HEK293 (cell line): ENCODE measurements around the gene CFAP97.

ENCODE experiments used
- CTCF ChIA-PET: fragments of 350-600 bp; formaldehyde crosslinking; extraction: SDS; loops from one replicate; lab custom pipeline; 2021; ENCODE audit warnings: antibody characterized with exemption; lab: Yijun Ruan, JAX
- POLR2A ChIA-PET: fragments of 300-600 bp; formaldehyde crosslinking; extraction: SDS; loops from one replicate; lab custom pipeline; 2020; ENCODE audit warnings: antibody characterized with exemption, inconsistent platforms; lab: Yijun Ruan, JAX
- H3K27ac ChIP-seq: fragments of 200-500 bp; sonication (Bioruptor generic); 2 replicates; pipeline ENCODE4 v1.5.1; 2014; ENCODE audit warnings: low read depth, low read length, control low read depth, inconsistent platforms; ENCODE audit errors: extremely low read depth
- H3K36me3 ChIP-seq, 2 experiments: fragments of 200-500 bp in 1 of 2; sonication (Bioruptor generic) in 1 of 2; 1 replicate in 1 of 2; 2 replicates in 1 of 2; pipeline ENCODE4 v1.5.1; 2014 to 2017; ENCODE audit warnings: inconsistent platforms in 2 of 2, low read length in 2 of 2; ENCODE audit not compliant: control insufficient read depth in 2 of 2, insufficient read depth in 1 of 2
- H3K4me1 ChIP-seq: fragments of 200-500 bp; sonication (Bioruptor generic); 2 replicates; pipeline ENCODE4 v1.5.1; 2014; ENCODE audit warnings: mild to moderate bottlenecking, low read length, inconsistent platforms; ENCODE audit not compliant: control insufficient read depth, insufficient read depth
- H3K4me3 ChIP-seq: 2 replicates; pipeline ENCODE4 v1.5.1; 2011; ENCODE audit warnings: low read depth, mild to moderate bottlenecking, control low read depth, low read length, moderate library complexity
- H3K9me3 ChIP-seq: fragments of 200-500 bp; sonication (Bioruptor generic); 2 replicates; pipeline ENCODE4 v1.5.1; 2014; ENCODE audit warnings: low read depth, low read length, inconsistent platforms; ENCODE audit not compliant: control insufficient read depth, insufficient read depth
- BCL11A ChIP-seq: fragments of 450-650 bp; formaldehyde crosslinking; IDR thresholded peaks from 2 replicates; pipeline ENCODE4 v1.5.1; 2016; ENCODE audit warnings: low read depth, missing biosample characterization, missing genetic modification characterization
- CTCF ChIP-seq: fragments of 450-650 bp; formaldehyde crosslinking; IDR thresholded peaks from 2 replicates; pipeline ENCODE4 v1.5.1; 2016; ENCODE audit warnings: missing biosample characterization, missing genetic modification characterization
- EGR2 ChIP-seq: fragments of 450-650 bp; formaldehyde crosslinking; IDR thresholded peaks from 2 replicates; pipeline ENCODE4 v1.5.1; 2016; ENCODE audit warnings: low read depth, missing biosample characterization, missing genetic modification characterization
- GLI2 ChIP-seq: fragments of 450-650 bp; formaldehyde crosslinking; IDR thresholded peaks from 2 replicates; pipeline ENCODE4; 2017; ENCODE audit warnings: missing biosample characterization, missing genetic modification characterization, low read depth, borderline replicate concordance
- GLIS1 ChIP-seq: fragments of 450-650 bp; formaldehyde crosslinking; IDR thresholded peaks from 2 replicates; pipeline ENCODE4 v1.5.1; 2016; ENCODE audit warnings: missing biosample characterization, missing genetic modification characterization
- OSR2 ChIP-seq: fragments of 450-650 bp; formaldehyde crosslinking; IDR thresholded peaks from 2 replicates; pipeline ENCODE4 v1.5.1; 2016; ENCODE audit warnings: missing biosample characterization, missing genetic modification characterization
- PATZ1 ChIP-seq: fragments of 450-650 bp; formaldehyde crosslinking; IDR thresholded peaks from 2 replicates; pipeline ENCODE4 v1.5.1; 2016; ENCODE audit warnings: missing biosample characterization, missing genetic modification characterization
- PRDM10 ChIP-seq: fragments of 450-650 bp; formaldehyde crosslinking; IDR thresholded peaks from 2 replicates; pipeline ENCODE4 v1.5.1; 2016; ENCODE audit warnings: missing biosample characterization, missing genetic modification characterization
- SP2 ChIP-seq: fragments of 450-650 bp; formaldehyde crosslinking; IDR thresholded peaks from 2 replicates; pipeline ENCODE4 v1.5.1; 2016; ENCODE audit warnings: missing biosample characterization, missing genetic modification characterization
- SP7 ChIP-seq: fragments of 450-650 bp; formaldehyde crosslinking; IDR thresholded peaks from 2 replicates; pipeline ENCODE4 v1.5.1; 2016; ENCODE audit warnings: missing biosample characterization, missing genetic modification characterization
- YY2 ChIP-seq: fragments of 450-650 bp; formaldehyde crosslinking; IDR thresholded peaks from 2 replicates; pipeline ENCODE4 v1.5.1; 2016; ENCODE audit warnings: missing biosample characterization, missing genetic modification characterization
- ZBTB17 ChIP-seq: fragments of 450-650 bp; formaldehyde crosslinking; IDR thresholded peaks from 2 replicates; pipeline ENCODE4 v1.5.1; 2016; ENCODE audit warnings: missing biosample characterization, missing genetic modification characterization
- ZBTB21 ChIP-seq: fragments of 450-650 bp; formaldehyde crosslinking; IDR thresholded peaks from 2 replicates; pipeline ENCODE4 v1.5.1; 2017; ENCODE audit warnings: missing biosample characterization, missing genetic modification characterization
- ZBTB26 ChIP-seq: fragments of 450-650 bp; formaldehyde crosslinking; optimal IDR thresholded peaks from 2 replicates; pipeline ENCODE3; 2016; ENCODE audit warnings: missing biosample characterization, mild to moderate bottlenecking, missing genetic modification characterization
- ZBTB48 ChIP-seq: fragments of 450-650 bp; formaldehyde crosslinking; IDR thresholded peaks from 2 replicates; pipeline ENCODE4 v1.5.1; 2016; ENCODE audit warnings: missing biosample characterization, missing genetic modification characterization
- ZBTB8A ChIP-seq: fragments of 450-650 bp; formaldehyde crosslinking; IDR thresholded peaks from 2 replicates; pipeline ENCODE4 v1.5.1; 2016; ENCODE audit warnings: missing biosample characterization, missing genetic modification characterization
- ZFHX2 ChIP-seq: fragments of 450-650 bp; formaldehyde crosslinking; conservative IDR thresholded peaks from 2 replicates; pipeline ENCODE4 v1.5.1; 2016; ENCODE audit warnings: missing biosample characterization, missing genetic modification characterization
- ZIC2 ChIP-seq: fragments of 450-650 bp; formaldehyde crosslinking; IDR thresholded peaks from 2 replicates; pipeline ENCODE4 v1.5.1; 2016; ENCODE audit warnings: missing biosample characterization, missing genetic modification characterization
- ZNF292 ChIP-seq: fragments of 450-650 bp; formaldehyde crosslinking; IDR thresholded peaks from 2 replicates; pipeline ENCODE4 v1.5.1; 2016; ENCODE audit warnings: low read depth, missing biosample characterization, missing genetic modification characterization, borderline replicate concordance
- ZNF324 ChIP-seq: fragments of 450-650 bp; formaldehyde crosslinking; IDR thresholded peaks from 2 replicates; pipeline ENCODE4 v1.5.1; 2016; ENCODE audit warnings: missing biosample characterization, missing genetic modification characterization
- ZNF350 ChIP-seq: fragments of 450-650 bp; formaldehyde crosslinking; IDR thresholded peaks from 2 replicates; pipeline ENCODE4 v1.5.0; 2017; ENCODE audit warnings: missing biosample characterization, mild to moderate bottlenecking, missing genetic modification characterization
- ZNF394 ChIP-seq: fragments of 450-650 bp; formaldehyde crosslinking; IDR thresholded peaks from 2 replicates; pipeline ENCODE4 v1.5.1; 2016; ENCODE audit warnings: missing biosample characterization, missing genetic modification characterization, mild to moderate bottlenecking, moderate library complexity, borderline replicate concordance
- ZNF398 ChIP-seq: fragments of 450-650 bp; formaldehyde crosslinking; IDR thresholded peaks from 2 replicates; pipeline ENCODE4 v1.5.1; 2017; ENCODE audit warnings: missing biosample characterization, missing genetic modification characterization
- ZNF600 ChIP-seq: fragments of 450-650 bp; formaldehyde crosslinking; IDR thresholded peaks from 2 replicates; pipeline ENCODE4 v1.5.1; 2016; ENCODE audit warnings: missing biosample characterization, missing genetic modification characterization
- ZNF777 ChIP-seq: fragments of 450-650 bp; formaldehyde crosslinking; IDR thresholded peaks from 2 replicates; pipeline ENCODE4 v1.5.1; 2017; ENCODE audit warnings: missing biosample characterization, missing genetic modification characterization, borderline replicate concordance
- ZXDB ChIP-seq: fragments of 450-650 bp; formaldehyde crosslinking; IDR thresholded peaks from 2 replicates; pipeline ENCODE4 v1.5.1; 2016; ENCODE audit warnings: missing biosample characterization, missing genetic modification characterization

The CFAP97 gene

GRCh38 chr4:185128272-185129119, 75.3 kb downstream of the CFAP97 start:
- Histone ChIP-seq H3K9me3 (no peaks in the 10 kb centered on the region), H3K4me1 (no peaks in the 10 kb centered on the region; the same call in 1 of the 2 replicates), H3K4me3 (peak overlapping the region; percentile 41), H3K36me3 (no peaks in the 10 kb centered on the region), H3K27ac (peak overlapping the region; percentile 53; the same call in 1 of the 2 replicates)
- ChIA-PET CTCF (interaction anchor here (0.6 to 0.7 kb wide), 5 partner anchors 28 to 383 kb away, joined by 3 read pairs; no protein-coding TSS in a partner anchor), POLR2A (interaction anchor here (0.7 to 1.5 kb wide), 2 partner anchors 15 to 410 kb away, joined by 3 to 7 read pairs; partner anchors contain the start of gene SLC25A4)
- TF ChIP-seq EGR2 (tag by site-specific recombination), result 0 out of 2 replicates have a peak, but pooled peaks have one; percentile 21
- peak; percentile 60 for TF ChIP-seq ZNF398 (tag by site-specific recombination)
- TF ChIP-seq GLIS1 (tag by site-specific recombination), result peak; percentile 29; the same call in 1 of the 2 replicates
- TF ChIP-seq SP2 (tag by site-specific recombination), result peak; percentile 27; the same call in 1 of the 2 replicates
- TF ChIP-seq SP7, result peak; percentile 12; the same call in 1 of the 2 replicates
- TF ChIP-seq ZNF350 (tag by site-specific recombination), result no peak
- TF ChIP-seq ZNF394 (tag by site-specific recombination), result 0 out of 2 replicates have a peak, but pooled peaks have one; percentile 17
- TF ChIP-seq ZBTB17 (tag by site-specific recombination), result peak; percentile 70
- no peak for TF ChIP-seq OSR2 (tag by site-specific recombination)
- no peak for TF ChIP-seq GLI2 (tag by site-specific recombination)
- TF ChIP-seq BCL11A (tag by site-specific recombination), result no peak
- no peak for TF ChIP-seq ZBTB21 (tag by site-specific recombination)
- TF ChIP-seq ZIC2, result no peak
- 0 out of 2 replicates have a peak, but pooled peaks have one; percentile 18 for TF ChIP-seq CTCF
- peak; percentile 44; the same call in 1 of the 2 replicates for TF ChIP-seq ZXDB
- peak; percentile 56 for TF ChIP-seq ZBTB26 (tag by site-specific recombination)
- no peak for TF ChIP-seq ZNF292
- TF ChIP-seq ZNF777 (tag by site-specific recombination), result 0 out of 2 replicates have a peak, but pooled peaks have one; percentile 19
- no peak for TF ChIP-seq ZNF324 (tag by site-specific recombination)
- peak; percentile 65 for TF ChIP-seq ZFHX2 (tag by site-specific recombination)
- TF ChIP-seq ZNF600 (tag by site-specific recombination), result peak; percentile 65
- TF ChIP-seq ZBTB48, result peak; percentile 70
- no peak for TF ChIP-seq YY2 (tag by site-specific recombination)
- peak; percentile 83 for TF ChIP-seq PRDM10
- peak; percentile 72 for TF ChIP-seq PATZ1 (tag by site-specific recombination)
- peak; percentile 15; the same call in 1 of the 2 replicates for TF ChIP-seq ZBTB8A (tag by site-specific recombination)
